Mucosa of rectum (tissue), 2 donors: ENCODE results near the gene AGMO.
A peak's percentile ranks its signal among the peaks of the same experiment; 100 is the strongest.

Experiments used
- H3K27ac ChIP-seq, 2 donors: one replicate each; pipeline ENCODE4 v1.7.0; 2013; ENCODE audit warnings: inconsistent platforms in 2 of 2, low read depth in 2 of 2, low read length in 2 of 2
- H3K27me3 ChIP-seq, 2 donors: one replicate each; pipeline ENCODE4 v1.7.0; 2013; ENCODE audit warnings: low read length in 2 of 2; ENCODE audit not compliant: control insufficient read depth in 2 of 2, insufficient read depth in 2 of 2
- H3K36me3 ChIP-seq, 2 donors: one replicate each; pipeline ENCODE4 v1.7.0; 2013; ENCODE audit warnings: low read length in 2 of 2; ENCODE audit not compliant: control insufficient read depth in 2 of 2, insufficient read depth in 2 of 2
- H3K4me1 ChIP-seq, 2 donors: one replicate each; pipeline ENCODE4 v1.7.0; 2013; ENCODE audit warnings: low read length in 2 of 2, mild to moderate bottlenecking in 1 of 2; ENCODE audit not compliant: control insufficient read depth in 2 of 2, insufficient read depth in 2 of 2
- H3K4me3 ChIP-seq, 2 donors: one replicate each; pipeline ENCODE4 v1.7.0; 2013; ENCODE audit warnings: low read length in 2 of 2
- H3K9ac ChIP-seq, 2 donors: one replicate each; pipeline ENCODE4 v1.7.0; 2013; ENCODE audit warnings: low read length in 2 of 2, low read depth in 1 of 2, mild to moderate bottlenecking in 1 of 2
- H3K9me3 ChIP-seq, 2 donors: one replicate each; pipeline ENCODE4 v1.7.0; 2013; ENCODE audit warnings: low read length in 2 of 2; ENCODE audit not compliant: control insufficient read depth in 2 of 2
- donor health status: healthy.
- donor health status: Normal muscosa, but diverticular disease.

The AGMO gene

DNA sequence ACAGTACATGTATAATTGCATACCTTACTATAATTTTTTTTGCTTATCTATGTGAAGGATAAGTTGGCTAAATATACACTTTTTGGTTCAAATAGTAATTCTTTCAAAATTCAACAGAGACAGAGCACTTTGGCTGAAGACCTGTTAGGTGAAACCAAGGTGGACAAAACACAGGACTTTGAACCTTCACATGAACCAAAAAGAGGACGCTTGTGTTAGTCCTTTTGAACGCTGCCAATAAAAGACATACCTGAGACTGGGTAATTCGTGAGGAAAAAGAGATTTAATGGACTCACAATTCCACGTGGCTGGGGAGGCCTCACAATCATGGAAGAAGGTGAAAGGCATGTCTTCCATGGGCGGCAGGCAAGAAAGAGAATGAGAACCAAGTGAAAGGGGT is 4.7 kb upstream of the AGMO start:
- Histone ChIP-seq H3K4me3 (no peak overlapping the region), H3K9ac (no peak overlapping the region), H3K27me3 (no peaks in the 10 kb centered on the region), H3K9me3 (no peaks in the 10 kb centered on the region), H3K36me3 (no peaks in the 10 kb centered on the region), H3K4me1 (no peaks in the 10 kb centered on the region), H3K27ac (no peak overlapping the region)

DNA sequence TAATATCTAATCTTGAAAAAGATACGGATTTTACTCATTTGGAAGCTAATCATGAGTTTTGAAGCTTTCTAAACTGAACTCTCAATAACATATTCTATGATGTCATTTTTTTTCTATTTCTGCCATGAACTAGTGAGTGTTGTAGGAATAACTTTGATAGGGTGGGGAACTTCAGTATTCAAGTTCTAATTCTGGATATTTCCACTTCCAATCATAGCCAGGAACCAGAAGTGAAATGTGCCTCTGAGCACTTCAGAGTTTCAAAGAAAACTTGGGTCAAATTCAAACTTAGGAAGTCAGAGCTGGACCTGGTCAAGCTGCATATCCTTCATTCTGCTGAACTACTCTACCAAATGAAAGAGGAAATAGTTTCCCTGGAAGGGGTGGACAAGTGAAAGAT is 847 bp downstream of the AGMO start:
- Histone ChIP-seq H3K36me3 (no peaks in the 10 kb centered on the region), H3K9ac (no peak overlapping the region), H3K4me3 (peak overlapping the region in 1 of 2 donors; percentile 60), H3K9me3 (no peaks in the 10 kb centered on the region), H3K4me1 (no peaks in the 10 kb centered on the region), H3K27me3 (no peaks in the 10 kb centered on the region), H3K27ac (no peak overlapping the region)

DNA sequence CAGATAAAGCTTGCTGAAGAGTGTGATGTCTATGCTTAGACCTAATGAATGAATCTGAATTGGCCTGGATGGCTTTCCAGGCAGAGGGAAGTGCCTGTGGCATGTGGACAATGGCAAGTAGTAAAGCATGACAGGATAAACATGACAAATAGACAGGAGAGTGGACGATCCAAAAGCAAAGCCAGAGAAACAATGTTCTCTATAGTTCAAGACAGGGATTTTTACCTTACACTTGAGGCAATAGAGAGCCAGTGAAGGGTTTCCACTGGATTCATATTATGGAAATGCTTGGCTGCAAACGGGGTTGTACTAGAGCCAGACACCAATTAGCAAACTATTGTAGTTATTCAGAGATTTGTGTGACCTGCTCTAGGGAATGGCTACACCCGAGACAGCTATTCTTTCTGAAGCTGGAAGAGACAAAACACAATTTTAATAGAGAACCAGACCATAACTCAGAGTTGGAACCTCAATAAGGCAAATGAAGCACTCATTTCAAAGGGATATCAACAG is 2.3 kb downstream of the AGMO start:
- no peaks in the 10 kb centered on the region for H3K9me3 ChIP-seq
- H3K4me3 ChIP-seq, result no peak overlapping the region
- H3K27ac ChIP-seq, result no peak overlapping the region
- peaks cover 0 to 4% of the 10 kb centered on the region in 2 donors for H3K4me1 ChIP-seq
- H3K9ac ChIP-seq, result no peak overlapping the region
- no peaks in the 10 kb centered on the region for H3K36me3 ChIP-seq
- no peaks in the 10 kb centered on the region for H3K27me3 ChIP-seq

DNA sequence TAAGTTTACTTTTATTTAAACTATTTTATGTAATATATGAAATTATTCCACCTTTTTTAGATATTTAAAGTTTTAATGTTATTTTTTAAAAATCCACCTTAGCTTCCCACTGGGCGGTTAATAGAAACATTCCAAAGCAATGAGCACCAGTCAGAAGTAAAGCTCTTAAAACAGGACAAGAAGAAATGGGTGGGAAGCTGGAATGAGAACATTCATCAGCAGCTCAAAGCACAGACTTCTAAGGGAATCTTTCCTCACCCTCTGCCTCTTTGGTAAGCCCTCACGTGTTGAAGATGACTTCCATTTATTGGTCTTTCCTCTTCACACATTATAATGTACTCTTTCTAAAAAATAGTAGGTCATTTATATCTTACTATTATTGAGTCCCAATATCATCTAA is 3.1 kb downstream of the AGMO start:
- H3K27ac ChIP-seq, result no peak overlapping the region
- peaks cover 0 to 4% of the 10 kb centered on the region in 2 donors for H3K4me1 ChIP-seq
- no peaks in the 10 kb centered on the region for H3K9me3 ChIP-seq
- no peaks in the 10 kb centered on the region for H3K27me3 ChIP-seq
- H3K9ac ChIP-seq, result no peak overlapping the region
- no peak overlapping the region for H3K4me3 ChIP-seq
- no peaks in the 10 kb centered on the region for H3K36me3 ChIP-seq

DNA sequence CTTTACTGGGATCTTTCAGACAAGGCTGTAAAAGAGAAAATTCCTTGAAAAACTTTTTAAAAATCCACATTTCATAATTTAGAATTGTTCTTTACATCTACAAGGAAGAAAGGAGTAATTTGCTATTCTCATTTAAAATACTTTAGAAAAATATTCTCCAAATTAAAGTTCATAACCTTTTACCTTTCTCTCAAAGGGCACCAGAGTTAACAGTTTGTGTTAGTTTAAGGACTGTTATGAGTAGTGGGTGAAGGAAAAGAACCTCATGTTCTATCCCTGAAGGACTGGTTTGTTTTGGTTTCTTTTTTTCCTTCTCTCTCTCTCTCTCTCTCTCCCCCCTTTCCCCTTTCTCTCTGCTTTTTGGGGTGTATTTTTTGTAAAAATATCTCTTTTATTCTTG is 4.1 kb downstream of the AGMO start:
- H3K9me3 ChIP-seq, result no peaks in the 10 kb centered on the region
- H3K36me3 ChIP-seq, result no peaks in the 10 kb centered on the region
- no peak overlapping the region for H3K27ac ChIP-seq
- peaks cover 0 to 4% of the 10 kb centered on the region in 2 donors for H3K4me1 ChIP-seq
- H3K4me3 ChIP-seq, result no peak overlapping the region
- no peaks in the 10 kb centered on the region for H3K27me3 ChIP-seq
- H3K9ac ChIP-seq, result no peak overlapping the region

DNA sequence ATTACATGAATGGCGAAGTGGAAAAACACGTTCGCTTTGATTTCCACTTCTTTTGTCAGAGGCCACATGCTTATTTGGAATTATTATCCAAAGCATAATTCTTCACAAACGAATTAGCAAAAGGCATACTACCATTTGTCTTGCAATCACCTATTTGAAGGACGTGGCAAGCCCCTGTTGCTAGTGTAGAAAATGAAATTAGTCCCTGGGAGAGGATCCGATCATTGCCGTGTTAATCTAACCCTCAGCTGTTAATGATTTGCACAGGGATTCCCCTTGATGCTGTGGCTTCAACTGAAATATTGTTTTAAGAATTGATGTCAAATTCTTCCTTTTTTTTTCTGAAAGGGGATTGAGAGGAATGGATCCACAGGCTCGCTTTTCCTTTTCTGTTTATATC is 4.6 kb downstream of the AGMO start:
- no peak overlapping the region for H3K4me3 ChIP-seq
- peaks cover 0 to 4% of the 10 kb centered on the region in 2 donors for H3K4me1 ChIP-seq
- no peak overlapping the region for H3K27ac ChIP-seq
- H3K36me3 ChIP-seq, result no peaks in the 10 kb centered on the region
- no peaks in the 10 kb centered on the region for H3K27me3 ChIP-seq
- no peak overlapping the region for H3K9ac ChIP-seq
- H3K9me3 ChIP-seq, result no peaks in the 10 kb centered on the region

DNA sequence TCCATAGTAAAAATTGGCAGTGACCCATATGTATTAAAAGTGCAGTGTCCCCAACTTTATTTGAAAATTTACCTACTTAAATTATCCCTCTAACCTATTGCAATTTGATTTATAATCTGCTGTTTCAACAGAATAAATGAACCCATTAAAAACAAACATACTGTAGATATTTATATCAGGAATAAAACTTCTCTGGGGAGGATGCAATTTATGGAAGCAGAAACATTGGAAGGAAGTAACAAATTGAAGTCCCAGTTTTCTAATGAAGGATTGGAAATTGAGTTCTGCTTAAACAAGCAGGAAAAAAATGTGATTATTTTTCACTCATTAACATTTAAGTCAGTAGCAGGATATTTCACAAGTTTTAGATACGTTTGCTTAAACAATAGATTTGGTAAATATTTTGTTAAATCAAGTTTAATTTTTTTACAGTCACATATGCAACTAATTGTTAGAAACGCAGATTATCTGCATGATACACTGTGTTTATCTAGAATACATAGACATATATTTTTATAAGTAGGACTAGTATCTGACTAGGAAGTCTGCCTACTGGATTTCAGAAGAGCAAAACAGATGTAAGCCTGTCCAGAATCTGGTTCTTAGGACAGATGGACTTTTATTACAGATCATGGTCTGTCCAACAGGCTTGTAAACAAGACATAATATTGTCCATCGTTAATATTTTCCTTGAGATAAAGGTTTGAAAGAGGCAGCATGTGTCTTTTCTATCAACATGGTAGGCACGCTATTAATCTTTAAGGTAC is 5.3 kb downstream of the AGMO start:
- Histone ChIP-seq H3K27me3 (no peaks in the 10 kb centered on the region), H3K27ac (no peak overlapping the region), H3K4me1 (peaks cover 0 to 4% of the 10 kb centered on the region in 2 donors), H3K9ac (no peak overlapping the region), H3K4me3 (no peak overlapping the region), H3K36me3 (no peaks in the 10 kb centered on the region), H3K9me3 (no peaks in the 10 kb centered on the region)

DNA sequence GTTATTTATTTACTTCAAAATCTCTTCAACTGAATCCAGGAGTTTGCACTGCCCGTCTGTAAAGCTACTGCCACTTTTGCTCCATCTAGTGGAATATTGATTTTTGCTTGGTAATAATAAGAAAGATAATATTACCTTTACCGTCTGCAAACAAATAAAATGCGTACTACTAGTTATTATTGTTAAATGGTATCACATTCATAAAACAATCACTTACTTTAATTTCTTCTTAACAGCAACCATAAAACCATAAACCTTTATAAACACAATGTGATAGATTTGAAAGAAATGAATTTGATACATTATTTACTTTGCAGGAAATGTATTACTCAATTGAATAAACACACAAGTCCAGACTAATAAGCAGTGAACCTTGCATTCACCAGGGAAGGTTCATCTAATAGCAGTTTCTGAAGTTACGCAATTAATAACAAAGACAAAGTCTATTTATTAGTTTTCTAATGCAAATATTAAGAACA is 6.4 kb downstream of the AGMO start:
- H3K9ac ChIP-seq, result no peak overlapping the region
- H3K36me3 ChIP-seq, result no peaks in the 10 kb centered on the region
- no peak overlapping the region for H3K27ac ChIP-seq
- peaks cover 0 to 4% of the 10 kb centered on the region in 2 donors for H3K4me1 ChIP-seq
- H3K4me3 ChIP-seq, result no peak overlapping the region
- H3K9me3 ChIP-seq, result no peaks in the 10 kb centered on the region
- H3K27me3 ChIP-seq, result no peaks in the 10 kb centered on the region

DNA sequence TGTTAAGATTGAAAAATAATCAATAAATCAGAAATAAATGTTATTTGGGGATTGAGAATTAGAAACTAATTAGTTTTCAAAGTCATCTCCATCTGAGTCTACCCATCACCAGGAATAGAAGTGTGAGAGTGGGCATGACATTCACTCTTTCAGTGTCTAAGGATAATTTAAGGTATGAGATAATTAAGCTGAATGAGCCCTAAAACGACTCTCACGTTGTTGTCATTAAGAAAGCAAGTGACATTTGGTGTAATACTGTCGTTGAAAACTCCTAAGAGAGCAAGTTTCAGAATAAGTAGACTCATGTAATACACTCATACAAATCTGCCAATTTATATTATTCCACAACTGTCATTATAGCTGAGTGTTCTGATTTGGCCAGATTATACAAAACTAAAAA is 7.1 kb downstream of the AGMO start:
- Histone ChIP-seq H3K27me3 (no peaks in the 10 kb centered on the region), H3K9me3 (no peaks in the 10 kb centered on the region), H3K9ac (no peak overlapping the region), H3K4me3 (no peak overlapping the region), H3K27ac (no peak overlapping the region), H3K4me1 (peaks cover 0 to 4% of the 10 kb centered on the region in 2 donors), H3K36me3 (no peaks in the 10 kb centered on the region)

DNA sequence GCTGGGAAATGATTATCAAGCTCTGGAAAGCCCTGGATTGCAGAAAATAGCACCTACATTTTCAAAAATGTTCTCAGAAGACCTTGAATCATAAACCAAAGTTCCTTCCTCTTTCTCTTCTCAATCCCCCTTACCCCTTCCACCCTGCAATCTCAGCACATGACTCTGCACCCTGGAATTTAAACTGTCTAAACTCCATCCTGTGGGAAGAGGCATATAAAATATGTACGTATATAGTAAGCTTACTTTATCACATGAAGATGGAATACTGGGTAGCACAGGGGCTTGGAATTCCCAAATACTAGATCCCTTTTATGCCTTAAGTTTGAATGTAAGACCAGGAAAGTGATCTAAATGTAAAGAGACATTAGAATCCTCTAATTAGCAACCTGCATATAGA is 7.7 kb downstream of the AGMO start:
- Histone ChIP-seq H3K4me3 (no peak overlapping the region), H3K4me1 (peaks cover 0 to 4% of the 10 kb centered on the region in 2 donors), H3K27ac (no peak overlapping the region), H3K9me3 (no peaks in the 10 kb centered on the region), H3K36me3 (no peaks in the 10 kb centered on the region), H3K27me3 (no peaks in the 10 kb centered on the region), H3K9ac (no peak overlapping the region)
